HG03064 (cell line): ENCODE results near the gene PCID2.
"Not testable (repeated sequence)": the region's sequence is repeated elsewhere in the genome, so short reads cannot be mapped to it uniquely, and the experiment has no call there.

Experiments
- ATAC-seq: cut with Tn5 transposase; IDR thresholded peaks from one replicate; pipeline ENCODE4 v1.9.1; 2021; ENCODE audit warnings: low read depth; ENCODE audit not compliant: unreplicated experiment

PCID2 gene

GRCh38 chr13:113208421-113209335 is at the start of gene PCID2:
Gene PCID2 (minus strand): TSS chr13:113208669. CDS start chr13:113208634, 35 bp downstream.
- ATAC-seq = peak; percentile 61

GRCh38 chr13:113257908-113258307 is 49.4 kb upstream of the PCID2 start:
- ATAC-seq = not testable (repeated sequence)

GRCh38 chr13:113252516-113253095 is 44.1 kb upstream of the PCID2 start:
- no peak for ATAC-seq

- no peak for ATAC-seq
These were observed 37.7 kb upstream of the PCID2 start for GRCh38 chr13:113245849-113246796.

- no peak for ATAC-seq
These were observed 35.4 kb upstream of the PCID2 start for GRCh38 chr13:113243847-113244246.

GRCh38 chr13:113241623-113242022 is 33.2 kb upstream of the PCID2 start:
- not testable (repeated sequence) for ATAC-seq

GRCh38 chr13:113239986-113240385 is 31.5 kb upstream of the PCID2 start:
- ATAC-seq = no peak

GRCh38 chr13:113239357-113239756 is 30.9 kb upstream of the PCID2 start:
- no peak for ATAC-seq

GRCh38 chr13:113238536-113238935 is 30.1 kb upstream of the PCID2 start:
- ATAC-seq = no peak

- no peak for ATAC-seq
These were observed 24.6 kb upstream of the PCID2 start for GRCh38 chr13:113233101-113233500.

- no peak for ATAC-seq
These were observed 23.9 kb upstream of the PCID2 start for GRCh38 chr13:113232208-113233003.

- ATAC-seq = no peak
These were observed 23.1 kb upstream of the PCID2 start for GRCh38 chr13:113231306-113232207.

GRCh38 chr13:113229791-113230190 is 21.3 kb upstream of the PCID2 start:
- no peak for ATAC-seq

- no peak for ATAC-seq
These were observed 20.7 kb upstream of the PCID2 start for GRCh38 chr13:113229161-113229560.

- ATAC-seq = no peak
These were observed 18.5 kb upstream of the PCID2 start for GRCh38 chr13:113226873-113227450.

GRCh38 chr13:113225515-113225914 is 17.0 kb upstream of the PCID2 start:
- no peak for ATAC-seq

GRCh38 chr13:113224486-113224885 is 16.0 kb upstream of the PCID2 start:
- ATAC-seq = no peak

- ATAC-seq = no peak
These were observed 14.6 kb upstream of the PCID2 start for GRCh38 chr13:113223070-113223469.

GRCh38 chr13:113220877-113221276 is 12.4 kb upstream of the PCID2 start:
- no peak for ATAC-seq
